ENCODE measurements around the gene SORCS3. TPM values are rescaled to one million over a fixed set of nuclear protein-coding genes. Genes with fewer than 3 reads are reported as not detected.
"Not testable (repeated sequence)": the region's sequence is repeated elsewhere in the genome, so short reads cannot be mapped to it uniquely, and the experiment has no call there.

Gene SORCS3
- total RNA-seq, 1 donor from 2014 or later = not detected

GRCh38 chr10:104707602-104708459 is 66.7 kb downstream of the SORCS3 start:
- CTCF ChIA-PET = no interaction called here
- DNase-seq (no peak), ATAC-seq (ENCODE audit: low read depth) (no peak)
- Mint-ChIP-seq H3K4me3 (no peak overlapping the region), H3K27me3 (no peaks in the 10 kb centered on the region), H3K9me3 (no peaks in the 10 kb centered on the region), H3K4me1 (no peaks in the 10 kb centered on the region), H3K36me3 (ENCODE audit: low read depth) (no peaks in the 10 kb centered on the region), H3K27ac (no peak overlapping the region)
- intact Hi-C loops (cut with micrococcal nuclease) = no loop called here
- POLR2A ChIA-PET = no interaction called here
- no peak for TF ChIP-seq CTCF (IDR thresholded peaks at IDR 0.05)

- peaks cover 7% of the 10 kb centered on the region for H3K27me3 Mint-ChIP-seq
- no peaks in the 10 kb centered on the region for H3K9me3 Mint-ChIP-seq
- no peak overlapping the region for H3K4me3 Mint-ChIP-seq
- ChIA-PET POLR2A (no interaction called here), CTCF (no interaction called here)
- no peaks in the 10 kb centered on the region for H3K36me3 Mint-ChIP-seq (ENCODE audit: low read depth)
- intact Hi-C loops (cut with micrococcal nuclease) = no loop called here
- H3K4me1 Mint-ChIP-seq = no peaks in the 10 kb centered on the region
- no peak for TF ChIP-seq CTCF (IDR thresholded peaks at IDR 0.05)
- DNase-seq (no peak), ATAC-seq (ENCODE audit: low read depth) (no peak)
- H3K27ac Mint-ChIP-seq = no peak overlapping the region
These were observed 70.2 kb downstream of the SORCS3 start for GRCh38 chr10:104711302-104711721.

GRCh38 chr10:104730593-104730992 is 89.5 kb downstream of the SORCS3 start:
- intact Hi-C loops (cut with micrococcal nuclease); DNase-seq; CTCF ChIA-PET; H3K27ac Mint-ChIP-seq; ATAC-seq (ENCODE audit: low read depth); H3K4me1 Mint-ChIP-seq; POLR2A ChIA-PET; H3K36me3 Mint-ChIP-seq (ENCODE audit: low read depth); H3K27me3 Mint-ChIP-seq; H3K4me3 Mint-ChIP-seq; H3K9me3 Mint-ChIP-seq: not testable (repeated sequence)

- no peak overlapping the region for H3K27ac Mint-ChIP-seq
- H3K36me3 Mint-ChIP-seq (ENCODE audit: low read depth) = no peaks in the 10 kb centered on the region
- DNase-seq (no peak), ATAC-seq (ENCODE audit: low read depth) (no peak)
- no peak for TF ChIP-seq CTCF (IDR thresholded peaks at IDR 0.05)
- no peaks in the 10 kb centered on the region for H3K9me3 Mint-ChIP-seq
- H3K4me3 Mint-ChIP-seq = no peak overlapping the region
- POLR2A ChIA-PET = no interaction called here
- intact Hi-C loops (cut with micrococcal nuclease) = no loop called here
- CTCF ChIA-PET = no interaction called here
- no peaks in the 10 kb centered on the region for H3K4me1 Mint-ChIP-seq
- H3K27me3 Mint-ChIP-seq = peaks cover 8% of the 10 kb centered on the region
These were observed 90.1 kb downstream of the SORCS3 start for GRCh38 chr10:104731192-104731591.

GRCh38 chr10:104732222-104732621 is 91.1 kb downstream of the SORCS3 start:
- no peak for DNase-seq
- Mint-ChIP-seq H3K4me1 (no peaks in the 10 kb centered on the region), H3K4me3 (no peak overlapping the region), H3K27me3 (peaks cover 8% of the 10 kb centered on the region), H3K27ac (no peak overlapping the region), H3K36me3 (ENCODE audit: low read depth) (no peaks in the 10 kb centered on the region), H3K9me3 (no peaks in the 10 kb centered on the region)
- ChIA-PET POLR2A (no interaction called here), CTCF (no interaction called here)
- ATAC-seq (ENCODE audit: low read depth) = no peak
- intact Hi-C loops (cut with micrococcal nuclease) = no loop called here
- no peak for TF ChIP-seq CTCF (IDR thresholded peaks at IDR 0.05)

GRCh38 chr10:104734433-104734832 is 93.3 kb downstream of the SORCS3 start:
- no peak for ATAC-seq (ENCODE audit: low read depth)
- CTCF ChIA-PET = no interaction called here
- Mint-ChIP-seq H3K9me3 (no peaks in the 10 kb centered on the region), H3K27ac (no peak overlapping the region), H3K36me3 (ENCODE audit: low read depth) (no peaks in the 10 kb centered on the region), H3K27me3 (peaks cover 5% of the 10 kb centered on the region), H3K4me1 (no peaks in the 10 kb centered on the region), H3K4me3 (no peak overlapping the region)
- intact Hi-C loops (cut with micrococcal nuclease) = no loop called here
- TF ChIP-seq CTCF (IDR thresholded peaks at IDR 0.05) = no peak
- POLR2A ChIA-PET = no interaction called here
- no peak for DNase-seq
